ENCODE data around the gene LIPC.

DNA sequence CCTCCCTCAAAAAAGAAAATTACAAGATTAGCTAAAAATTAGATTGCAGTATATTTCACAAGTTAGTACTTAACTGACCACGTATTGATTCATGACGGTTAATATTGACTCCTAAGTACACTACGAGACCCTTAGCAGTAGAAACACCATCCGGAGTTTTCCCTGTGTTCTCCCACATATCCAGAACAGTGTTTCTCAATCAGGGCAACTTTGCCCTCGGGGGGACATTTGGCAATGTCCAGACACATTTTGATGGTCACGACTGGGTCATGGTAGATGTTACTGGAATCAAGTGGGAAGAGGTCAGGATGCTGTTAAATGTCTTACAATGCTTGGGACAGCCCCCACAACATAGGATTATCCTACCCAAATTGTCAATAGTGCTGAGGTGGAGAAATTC is 40.7 kb upstream of the LIPC start:
- TF ChIP-seq ZNF248 (tag by site-specific recombination; IDR thresholded peaks at IDR 0.05) (no peak), ZNF394 (tag by site-specific recombination; IDR thresholded peaks at IDR 0.05; ENCODE audit: borderline replicate concordance) (no peak), KLF7 (tag by site-specific recombination; IDR thresholded peaks at IDR 0.05; ENCODE audit: borderline replicate concordance) (no peak), ZNF23 (tag by site-specific recombination; IDR thresholded peaks at IDR 0.05; ENCODE audit: borderline replicate concordance) (no peak), TCF7L2 (IDR thresholded peaks at IDR 0.05; ENCODE audit: borderline replicate concordance, low read depth, low read length) (no peak), ZNF473 (tag by site-specific recombination; IDR thresholded peaks at IDR 0.05) (no peak)
- TF ChIP-seq, protein P1, sequence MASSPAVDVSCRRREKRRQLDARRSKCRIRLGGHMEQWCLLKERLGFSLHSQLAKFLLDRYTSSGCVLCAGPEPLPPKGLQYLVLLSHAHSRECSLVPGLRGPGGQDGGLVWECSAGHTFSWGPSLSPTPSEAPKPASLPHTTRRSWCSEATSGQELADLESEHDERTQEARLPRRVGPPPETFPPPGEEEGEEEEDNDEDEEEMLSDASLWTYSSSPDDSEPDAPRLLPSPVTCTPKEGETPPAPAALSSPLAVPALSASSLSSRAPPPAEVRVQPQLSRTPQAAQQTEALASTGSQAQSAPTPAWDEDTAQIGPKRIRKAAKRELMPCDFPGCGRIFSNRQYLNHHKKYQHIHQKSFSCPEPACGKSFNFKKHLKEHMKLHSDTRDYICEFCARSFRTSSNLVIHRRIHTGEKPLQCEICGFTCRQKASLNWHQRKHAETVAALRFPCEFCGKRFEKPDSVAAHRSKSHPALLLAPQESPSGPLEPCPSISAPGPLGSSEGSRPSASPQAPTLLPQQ (tag by site-specific recombination; IDR thresholded peaks at IDR 0.05), result no peak
- TF ChIP-seq, protein P2, sequence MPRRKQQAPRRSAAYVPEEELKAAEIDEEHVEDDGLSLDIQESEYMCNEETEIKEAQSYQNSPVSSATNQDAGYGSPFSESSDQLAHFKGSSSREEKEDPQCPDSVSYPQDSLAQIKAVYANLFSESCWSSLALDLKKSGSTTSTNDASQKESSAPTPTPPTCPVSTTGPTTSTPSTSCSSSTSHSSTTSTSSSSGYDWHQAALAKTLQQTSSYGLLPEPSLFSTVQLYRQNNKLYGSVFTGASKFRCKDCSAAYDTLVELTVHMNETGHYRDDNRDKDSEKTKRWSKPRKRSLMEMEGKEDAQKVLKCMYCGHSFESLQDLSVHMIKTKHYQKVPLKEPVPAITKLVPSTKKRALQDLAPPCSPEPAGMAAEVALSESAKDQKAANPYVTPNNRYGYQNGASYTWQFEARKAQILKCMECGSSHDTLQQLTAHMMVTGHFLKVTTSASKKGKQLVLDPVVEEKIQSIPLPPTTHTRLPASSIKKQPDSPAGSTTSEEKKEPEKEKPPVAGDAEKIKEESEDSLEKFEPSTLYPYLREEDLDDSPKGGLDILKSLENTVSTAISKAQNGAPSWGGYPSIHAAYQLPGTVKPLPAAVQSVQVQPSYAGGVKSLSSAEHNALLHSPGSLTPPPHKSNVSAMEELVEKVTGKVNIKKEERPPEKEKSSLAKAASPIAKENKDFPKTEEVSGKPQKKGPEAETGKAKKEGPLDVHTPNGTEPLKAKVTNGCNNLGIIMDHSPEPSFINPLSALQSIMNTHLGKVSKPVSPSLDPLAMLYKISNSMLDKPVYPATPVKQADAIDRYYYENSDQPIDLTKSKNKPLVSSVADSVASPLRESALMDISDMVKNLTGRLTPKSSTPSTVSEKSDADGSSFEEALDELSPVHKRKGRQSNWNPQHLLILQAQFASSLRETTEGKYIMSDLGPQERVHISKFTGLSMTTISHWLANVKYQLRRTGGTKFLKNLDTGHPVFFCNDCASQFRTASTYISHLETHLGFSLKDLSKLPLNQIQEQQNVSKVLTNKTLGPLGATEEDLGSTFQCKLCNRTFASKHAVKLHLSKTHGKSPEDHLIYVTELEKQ (tag by site-specific recombination; IDR thresholded peaks at IDR 0.05; ENCODE audit: borderline replicate concordance), result no peak
- TF ChIP-seq, protein P3, sequence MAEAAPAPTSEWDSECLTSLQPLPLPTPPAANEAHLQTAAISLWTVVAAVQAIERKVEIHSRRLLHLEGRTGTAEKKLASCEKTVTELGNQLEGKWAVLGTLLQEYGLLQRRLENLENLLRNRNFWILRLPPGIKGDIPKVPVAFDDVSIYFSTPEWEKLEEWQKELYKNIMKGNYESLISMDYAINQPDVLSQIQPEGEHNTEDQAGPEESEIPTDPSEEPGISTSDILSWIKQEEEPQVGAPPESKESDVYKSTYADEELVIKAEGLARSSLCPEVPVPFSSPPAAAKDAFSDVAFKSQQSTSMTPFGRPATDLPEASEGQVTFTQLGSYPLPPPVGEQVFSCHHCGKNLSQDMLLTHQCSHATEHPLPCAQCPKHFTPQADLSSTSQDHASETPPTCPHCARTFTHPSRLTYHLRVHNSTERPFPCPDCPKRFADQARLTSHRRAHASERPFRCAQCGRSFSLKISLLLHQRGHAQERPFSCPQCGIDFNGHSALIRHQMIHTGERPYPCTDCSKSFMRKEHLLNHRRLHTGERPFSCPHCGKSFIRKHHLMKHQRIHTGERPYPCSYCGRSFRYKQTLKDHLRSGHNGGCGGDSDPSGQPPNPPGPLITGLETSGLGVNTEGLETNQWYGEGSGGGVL (tag by site-specific recombination; IDR thresholded peaks at IDR 0.05), result no peak
- TF ChIP-seq, protein P4, sequence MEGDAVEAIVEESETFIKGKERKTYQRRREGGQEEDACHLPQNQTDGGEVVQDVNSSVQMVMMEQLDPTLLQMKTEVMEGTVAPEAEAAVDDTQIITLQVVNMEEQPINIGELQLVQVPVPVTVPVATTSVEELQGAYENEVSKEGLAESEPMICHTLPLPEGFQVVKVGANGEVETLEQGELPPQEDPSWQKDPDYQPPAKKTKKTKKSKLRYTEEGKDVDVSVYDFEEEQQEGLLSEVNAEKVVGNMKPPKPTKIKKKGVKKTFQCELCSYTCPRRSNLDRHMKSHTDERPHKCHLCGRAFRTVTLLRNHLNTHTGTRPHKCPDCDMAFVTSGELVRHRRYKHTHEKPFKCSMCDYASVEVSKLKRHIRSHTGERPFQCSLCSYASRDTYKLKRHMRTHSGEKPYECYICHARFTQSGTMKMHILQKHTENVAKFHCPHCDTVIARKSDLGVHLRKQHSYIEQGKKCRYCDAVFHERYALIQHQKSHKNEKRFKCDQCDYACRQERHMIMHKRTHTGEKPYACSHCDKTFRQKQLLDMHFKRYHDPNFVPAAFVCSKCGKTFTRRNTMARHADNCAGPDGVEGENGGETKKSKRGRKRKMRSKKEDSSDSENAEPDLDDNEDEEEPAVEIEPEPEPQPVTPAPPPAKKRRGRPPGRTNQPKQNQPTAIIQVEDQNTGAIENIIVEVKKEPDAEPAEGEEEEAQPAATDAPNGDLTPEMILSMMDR (tag by site-specific recombination; IDR thresholded peaks at IDR 0.05), result no peak

All from HEK293 (cell line).